Gastrocnemius medialis (tissue), 4 donors: ENCODE data around the gene TMEM107.

Experiments
- CTCF ChIP-seq, 5 experiments: fragments of 450-650 bp in 3 of 5; fragments of 200-600 bp in 2 of 5; sonication (generic) in 2 of 5; IDR thresholded peaks in 4 of 5; conservative IDR thresholded peaks in 1 of 5; 1 replicate in 4 of 5; 2 replicates in 1 of 5; pipeline ENCODE4 v1.5.1; 2016 to 2019; ENCODE audit warnings: antibody characterized with exemption in 5 of 5, mild to moderate bottlenecking in 3 of 5, moderate library complexity in 3 of 5
- POLR2A ChIP-seq, 2 donors: fragments of 450-650 bp; IDR thresholded peaks; one replicate each; pipeline ENCODE4 v1.6.1; 2017; ENCODE audit warnings: antibody characterized with exemption in 2 of 2, mild to moderate bottlenecking in 2 of 2, moderate library complexity in 2 of 2

GRCh38 chr17:8189711-8190477 lies 13.7 kb upstream of the TMEM107 start, which contains the start of gene BORCS6:
- TF ChIP-seq CTCF (IDR thresholded peaks at IDR 0.05 in 4 of 5, conservative IDR thresholded peaks at IDR 0.05 in 1 of 5) = peak in 1 of 5 experiments; percentile 19
- peak; percentile 83 to 91 for TF ChIP-seq POLR2A (IDR thresholded peaks at IDR 0.05)
